Cerebellar nuclear complex (tissue), 1 donor: ENCODE results near the gene MAP1S.

Experiments
- DNase-seq, 2 experiments: peaks; one replicate each; lab custom pipeline; 2025; lab: John Stamatoyannopoulos, UW

The MAP1S gene, protein sequence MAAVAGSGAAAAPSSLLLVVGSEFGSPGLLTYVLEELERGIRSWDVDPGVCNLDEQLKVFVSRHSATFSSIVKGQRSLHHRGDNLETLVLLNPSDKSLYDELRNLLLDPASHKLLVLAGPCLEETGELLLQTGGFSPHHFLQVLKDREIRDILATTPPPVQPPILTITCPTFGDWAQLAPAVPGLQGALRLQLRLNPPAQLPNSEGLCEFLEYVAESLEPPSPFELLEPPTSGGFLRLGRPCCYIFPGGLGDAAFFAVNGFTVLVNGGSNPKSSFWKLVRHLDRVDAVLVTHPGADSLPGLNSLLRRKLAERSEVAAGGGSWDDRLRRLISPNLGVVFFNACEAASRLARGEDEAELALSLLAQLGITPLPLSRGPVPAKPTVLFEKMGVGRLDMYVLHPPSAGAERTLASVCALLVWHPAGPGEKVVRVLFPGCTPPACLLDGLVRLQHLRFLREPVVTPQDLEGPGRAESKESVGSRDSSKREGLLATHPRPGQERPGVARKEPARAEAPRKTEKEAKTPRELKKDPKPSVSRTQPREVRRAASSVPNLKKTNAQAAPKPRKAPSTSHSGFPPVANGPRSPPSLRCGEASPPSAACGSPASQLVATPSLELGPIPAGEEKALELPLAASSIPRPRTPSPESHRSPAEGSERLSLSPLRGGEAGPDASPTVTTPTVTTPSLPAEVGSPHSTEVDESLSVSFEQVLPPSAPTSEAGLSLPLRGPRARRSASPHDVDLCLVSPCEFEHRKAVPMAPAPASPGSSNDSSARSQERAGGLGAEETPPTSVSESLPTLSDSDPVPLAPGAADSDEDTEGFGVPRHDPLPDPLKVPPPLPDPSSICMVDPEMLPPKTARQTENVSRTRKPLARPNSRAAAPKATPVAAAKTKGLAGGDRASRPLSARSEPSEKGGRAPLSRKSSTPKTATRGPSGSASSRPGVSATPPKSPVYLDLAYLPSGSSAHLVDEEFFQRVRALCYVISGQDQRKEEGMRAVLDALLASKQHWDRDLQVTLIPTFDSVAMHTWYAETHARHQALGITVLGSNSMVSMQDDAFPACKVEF

DNA sequence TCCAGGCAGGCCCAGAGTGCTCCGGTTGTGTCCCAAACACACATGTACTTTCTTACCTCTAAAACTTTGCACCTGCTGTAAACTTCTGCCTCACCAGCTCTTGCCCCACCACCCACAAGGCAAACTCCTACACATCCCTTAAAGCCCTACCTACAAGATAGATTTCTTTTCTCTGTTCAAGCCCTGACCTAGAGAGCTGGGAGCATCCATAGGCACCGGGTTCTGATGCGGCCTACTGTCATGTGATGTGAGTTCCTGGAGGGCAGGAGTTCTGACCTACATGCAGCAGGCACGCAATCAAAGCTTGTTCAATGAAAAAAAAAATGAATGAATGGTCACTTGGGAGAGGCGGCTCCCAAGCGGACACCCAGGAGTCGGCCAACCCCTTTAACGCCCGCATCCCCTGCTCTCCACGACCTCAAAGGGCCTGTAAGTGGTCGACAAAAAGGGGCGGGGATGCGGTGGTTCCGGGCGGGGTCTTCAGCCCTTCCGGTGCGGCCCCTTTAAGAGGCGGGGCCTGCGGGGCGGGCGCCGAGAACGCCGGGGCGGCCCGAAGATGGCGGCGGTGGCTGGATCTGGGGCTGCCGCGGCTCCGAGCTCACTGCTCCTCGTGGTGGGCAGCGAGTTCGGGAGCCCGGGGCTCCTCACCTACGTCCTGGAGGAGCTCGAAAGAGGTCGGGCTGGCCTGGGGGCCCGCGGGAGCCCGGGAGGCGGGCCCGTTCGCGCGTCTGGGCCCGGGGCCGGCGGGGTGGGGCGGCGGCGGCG is at the start of gene MAP1S:
MAP1S (plus strand) TSS at position 534 of the 765 bp plus-strand sequence; CDS start at position 557, 23 bp downstream.
- no peak for DNase-seq

- peak in 1 of 2 experiments; percentile 6 for DNase-seq
Observed at GRCh38 chr19:17671906-17672305, 47.4 kb upstream of the MAP1S start.

DNA sequence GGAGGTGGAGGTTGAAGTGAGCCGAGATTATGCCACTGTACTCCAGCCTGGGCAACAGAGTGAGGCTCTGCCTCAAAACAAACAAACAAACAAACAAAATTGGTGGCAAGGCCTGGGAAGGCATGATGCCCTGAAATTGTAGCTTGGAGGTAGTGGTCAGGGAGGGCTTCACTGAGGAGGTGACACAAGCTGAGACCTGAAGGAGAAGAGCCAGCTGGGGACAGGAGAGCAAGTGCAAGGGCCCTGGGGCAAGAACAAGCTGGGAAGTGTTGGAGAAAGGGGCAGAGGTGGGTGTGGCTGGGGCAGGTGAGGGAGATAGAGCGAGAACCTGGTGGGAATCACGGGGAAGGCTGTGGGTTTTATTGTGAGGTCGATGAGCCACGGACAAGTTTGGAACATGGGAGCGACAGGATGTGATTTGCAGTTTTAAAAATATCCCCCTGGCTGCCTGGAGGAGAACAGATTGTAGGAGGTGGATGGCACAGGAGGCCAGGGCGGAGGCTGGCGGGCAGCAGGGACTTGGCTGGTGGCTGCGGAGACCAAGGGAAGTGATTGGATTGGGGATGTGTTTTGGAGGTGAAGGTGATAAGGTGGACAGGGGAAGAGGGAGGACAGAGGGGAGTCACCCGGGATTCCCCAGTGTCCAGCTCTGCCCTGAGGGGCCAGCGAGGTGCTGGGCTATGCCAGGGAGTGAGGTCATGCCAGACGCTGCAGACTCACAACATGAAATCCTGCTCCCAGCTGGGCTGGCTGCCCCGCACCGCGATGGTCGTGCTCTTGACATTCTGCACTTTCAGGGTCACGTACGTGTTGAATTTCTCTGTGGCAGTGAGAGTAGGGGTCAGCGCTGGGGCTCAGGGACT is 45.1 kb upstream of the MAP1S start:
- peak; percentile 56 to 77 for DNase-seq

DNA sequence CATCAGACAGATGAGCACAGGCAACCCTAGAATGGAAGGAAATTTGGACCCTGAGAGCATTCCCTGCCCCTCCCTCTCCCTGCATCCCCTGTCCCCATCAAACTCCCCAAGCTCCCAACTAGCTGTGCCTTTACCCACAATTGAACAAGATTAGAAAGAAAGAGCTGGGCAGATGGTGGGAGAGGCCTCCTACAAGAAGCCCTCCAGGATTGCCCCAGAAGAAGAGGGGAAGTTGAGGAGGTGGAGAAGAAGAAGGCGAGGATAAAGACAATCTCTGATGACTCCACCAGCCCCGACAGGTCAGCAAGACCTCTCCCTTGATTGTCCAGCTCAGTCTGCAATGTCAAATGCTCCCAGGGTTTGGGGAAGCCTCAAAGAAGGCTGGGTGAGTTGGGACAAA is 43.0 kb upstream of the MAP1S start:
- DNase-seq: no peak

- no peak for DNase-seq
Observed at GRCh38 chr19:17677002-17677401, 42.3 kb upstream of the MAP1S start.

- no peak for DNase-seq
Observed at GRCh38 chr19:17678836-17679235, 40.4 kb upstream of the MAP1S start.

DNA sequence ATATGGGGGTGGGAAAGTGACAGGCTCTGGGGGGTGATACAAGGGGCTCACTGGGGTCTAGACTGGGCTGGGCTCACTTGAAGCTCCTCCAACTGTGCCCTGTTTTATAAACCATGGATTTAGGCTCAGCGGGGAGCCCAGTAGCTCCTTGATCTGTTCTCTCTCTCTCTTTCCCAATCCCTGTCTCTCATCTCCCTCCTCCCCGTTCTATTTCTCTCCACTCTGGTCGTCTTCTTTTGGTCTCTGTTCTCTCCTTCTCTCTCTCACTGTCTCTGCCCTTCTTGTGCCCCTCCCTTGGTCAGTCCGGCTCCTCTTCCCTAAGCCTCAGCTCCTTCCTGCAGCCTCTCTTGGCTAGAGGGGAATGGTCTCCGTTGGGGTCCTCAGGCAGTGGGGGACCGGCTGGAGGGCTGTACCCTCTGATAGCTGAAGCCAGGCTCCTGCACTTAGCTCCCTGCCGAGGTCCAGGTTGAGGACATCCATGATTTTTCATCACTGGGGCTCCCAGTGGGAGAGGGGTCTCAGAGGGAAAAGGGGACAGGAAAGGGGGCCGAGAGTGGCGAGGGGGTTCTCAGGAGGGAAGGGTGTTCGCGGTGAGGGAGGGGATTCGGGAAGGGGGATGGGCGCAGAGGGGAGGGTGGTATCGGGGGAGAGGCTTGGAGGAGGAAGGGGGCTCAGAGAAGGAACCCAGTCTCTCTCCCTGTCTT is 39.6 kb upstream of the MAP1S start:
- no peak for DNase-seq

- peak in 1 of 2 experiments; percentile 58 for DNase-seq
Observed at GRCh38 chr19:17680230-17680722, 39.0 kb upstream of the MAP1S start.

DNA sequence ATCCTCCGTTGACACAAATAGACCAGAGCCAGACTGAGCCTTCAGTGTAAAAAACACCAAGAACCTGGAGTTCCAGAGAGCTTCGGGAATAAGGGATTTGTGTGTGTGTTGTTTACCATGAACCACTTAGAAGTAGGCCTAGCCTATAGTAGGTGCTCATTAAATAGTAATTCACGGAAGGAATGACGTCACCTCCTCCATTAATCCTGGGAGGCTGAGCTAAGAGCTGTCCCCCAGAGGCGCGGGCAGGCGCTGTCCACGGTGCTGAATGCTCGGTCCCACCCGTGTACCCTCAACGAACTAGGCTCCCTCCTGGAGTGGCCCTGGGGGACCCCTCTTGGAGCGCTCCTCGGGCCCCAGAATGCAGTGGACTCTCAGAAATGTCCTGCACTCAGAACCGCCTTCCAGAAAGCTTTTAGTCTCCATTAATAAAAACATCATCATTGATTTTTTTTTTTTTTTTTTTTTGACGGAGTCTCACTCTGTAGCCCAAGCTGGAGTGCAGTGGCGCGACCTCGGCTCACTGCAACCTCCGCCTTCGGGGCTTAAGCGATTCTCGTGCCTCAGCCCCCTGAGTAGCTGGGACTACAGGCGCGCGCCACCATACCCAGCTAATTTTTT is 37.7 kb upstream of the MAP1S start:
- DNase-seq: no peak

DNA sequence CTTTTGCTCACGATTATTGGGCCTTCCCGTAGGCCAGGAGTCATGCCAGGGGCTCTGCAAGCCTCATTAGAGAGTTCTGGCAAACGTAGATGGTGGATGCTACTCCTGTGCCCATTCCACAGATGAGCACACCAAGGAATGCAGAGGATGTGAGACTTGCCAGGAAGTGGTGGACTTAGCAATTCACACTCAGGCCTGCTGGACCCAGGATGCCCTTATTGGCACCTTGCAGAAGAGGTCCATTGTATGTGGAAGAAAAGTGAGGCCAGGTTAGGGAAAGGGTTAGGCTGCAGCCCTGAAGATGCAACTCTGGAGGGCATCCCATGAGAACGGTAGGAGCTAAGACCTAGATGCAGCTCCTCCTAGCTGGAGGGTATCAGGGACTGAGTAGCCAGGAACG is 37.0 kb upstream of the MAP1S start:
- no peak for DNase-seq

- DNase-seq: no peak
Observed at GRCh38 chr19:17683078-17683477, 36.2 kb upstream of the MAP1S start.

- no peak for DNase-seq
Observed at GRCh38 chr19:17684256-17684655, 35.0 kb upstream of the MAP1S start.

DNA sequence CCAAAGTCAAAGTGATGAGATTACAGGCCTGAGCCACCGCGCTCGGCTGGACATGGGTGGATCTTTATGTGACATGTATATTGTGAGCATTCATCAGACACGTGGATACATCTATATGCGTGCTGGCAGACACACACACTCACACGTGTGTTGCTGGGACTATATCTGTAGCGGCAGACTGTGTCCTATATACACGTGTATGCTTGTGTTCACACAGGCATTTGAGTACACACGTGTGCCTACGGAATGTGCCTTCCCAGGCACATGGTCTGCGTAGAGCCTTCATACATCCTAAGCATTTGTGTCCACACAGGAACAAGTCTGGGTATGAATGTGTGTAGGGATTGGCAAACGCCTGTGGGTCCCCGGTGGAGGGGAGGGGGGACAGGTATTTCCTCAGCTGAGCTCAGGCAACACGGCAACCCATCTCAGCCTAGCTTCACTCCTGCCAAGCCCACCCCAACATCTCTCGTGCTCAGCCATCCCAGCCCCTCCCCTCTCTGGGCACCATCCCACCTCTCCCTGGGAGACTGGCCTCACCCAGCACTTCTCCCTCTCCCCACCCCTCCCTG is 33.7 kb upstream of the MAP1S start:
- no peak for DNase-seq

GRCh38 chr19:17686023-17686521 is 33.2 kb upstream of the MAP1S start:
- DNase-seq: no peak

- no peak for DNase-seq
Observed at GRCh38 chr19:17686592-17687024, 32.7 kb upstream of the MAP1S start.

DNA sequence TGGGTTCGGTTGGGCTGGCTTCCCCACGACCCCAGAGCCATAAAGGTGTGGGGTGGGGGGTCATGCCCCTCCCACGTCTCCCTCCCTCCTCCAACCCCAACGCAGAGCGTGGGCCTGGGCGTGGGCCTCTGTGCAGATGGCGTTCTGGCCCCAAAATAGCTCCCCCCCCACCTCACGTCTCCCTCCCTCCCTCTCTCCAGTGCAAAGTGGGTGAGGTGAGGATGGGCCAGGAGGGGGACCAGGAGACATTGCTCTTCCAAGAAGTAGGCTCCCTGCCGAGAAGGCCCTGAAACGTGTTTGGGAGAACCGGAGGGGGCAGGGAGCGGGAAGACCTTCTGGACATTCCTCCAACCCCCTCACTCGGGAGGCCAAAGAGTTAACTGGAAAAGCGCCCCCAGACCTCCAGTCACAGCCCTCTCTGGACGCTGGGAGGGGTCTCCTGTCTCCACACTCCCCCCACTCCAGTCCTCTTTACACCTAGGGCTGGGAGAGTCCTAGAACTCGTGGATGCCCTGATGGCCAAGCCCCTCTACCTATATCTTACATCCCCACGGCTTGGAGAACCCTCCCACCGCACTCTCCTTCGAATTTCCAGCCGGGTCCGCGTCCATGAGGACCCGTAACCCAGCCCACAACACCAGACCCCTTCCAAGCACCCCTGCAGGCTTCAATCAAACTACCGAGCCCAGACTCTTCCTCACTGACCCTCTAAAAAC is 32.0 kb upstream of the MAP1S start:
- DNase-seq: no peak

DNA sequence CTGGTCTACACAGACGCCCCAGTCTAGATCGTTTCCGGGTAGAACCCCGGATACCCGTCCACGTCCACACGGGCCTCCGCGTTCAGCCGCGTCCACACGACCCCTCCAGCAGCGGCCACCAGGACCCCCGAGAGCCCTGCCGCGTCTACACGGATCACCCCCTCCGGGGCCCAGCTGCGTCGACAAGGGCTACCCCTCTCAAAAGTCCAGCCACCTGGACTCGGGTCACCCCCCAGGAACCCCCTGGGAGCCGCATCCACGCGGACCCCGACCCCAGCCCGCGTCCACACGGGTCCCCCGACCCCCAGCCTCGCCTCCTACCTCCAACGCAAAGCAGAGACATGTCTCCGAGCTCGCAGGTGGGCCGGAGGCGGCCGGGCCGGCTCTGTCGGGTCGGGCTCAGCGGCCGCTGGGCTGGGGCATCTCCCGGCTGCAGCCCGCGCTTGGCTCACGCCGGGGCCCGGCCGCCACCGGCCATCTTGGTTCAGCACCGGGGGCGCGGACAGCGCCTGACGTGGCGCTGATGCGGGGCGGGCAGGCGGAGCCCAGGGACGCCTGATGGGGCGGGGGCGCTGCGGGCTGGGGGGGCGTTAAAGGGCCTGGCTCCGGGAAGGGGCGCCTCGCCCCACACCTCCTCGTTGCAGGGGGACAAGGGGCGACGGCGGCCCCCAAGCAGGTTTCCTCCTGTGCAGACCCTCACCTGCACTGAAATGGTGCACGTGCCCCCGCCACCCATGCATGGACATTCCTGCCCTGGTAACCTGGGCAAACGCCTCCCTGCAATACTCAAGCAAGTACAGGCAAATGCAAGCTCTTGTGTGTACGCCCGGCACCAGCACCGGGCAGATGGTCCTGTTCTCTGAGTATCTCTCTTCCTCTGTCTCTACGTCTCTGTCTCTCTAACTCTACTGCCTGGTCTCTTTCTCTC is 31.2 kb upstream of the MAP1S start, which contains the start of gene UNC13A:
UNC13A (minus strand) TSS at position 498 of the 928 bp plus-strand sequence; CDS start at position 343, 155 bp downstream.
- peak in 1 of 2 experiments; percentile 31 for DNase-seq
